OCI-LY7 (cell line): ENCODE measurements around the gene NDUFV1. TPM values are rescaled to one million over a fixed set of nuclear protein-coding genes. Genes with fewer than 3 reads are reported as not detected.

Experiments
- BruUV-seq: library from RNA; stranded (reverse); fragments of 400-500 nt; replicated peaks from 2 replicates; lab custom pipeline; 2021; lab: Mats Ljungman, UMichigan
- CTCF ChIA-PET: fragments of 300-600 bp; sonication (Branson Sonifier 250); formaldehyde crosslinking; loops from one replicate; lab custom pipeline; 2022; ENCODE audit warnings: antibody characterized with exemption; ENCODE audit not compliant: unreplicated experiment; lab: Charles Lee
- POLR2A ChIA-PET: fragments of 300-600 bp; sonication (Branson Sonifier 250); formaldehyde crosslinking; loops from one replicate; lab custom pipeline; 2022; ENCODE audit warnings: antibody characterized with exemption; lab: Charles Lee
- DNase-seq: peaks from one replicate; pipeline ENCODE4 v3.0.0-alpha.2; 2015; ENCODE audit warnings: low spot score
- H2AFZ ChIP-seq: fragments of 200-600 bp; sonication (generic), shearing (Covaris generic); 2 replicates; pipeline ENCODE4 v1.6.1; 2014; ENCODE audit warnings: mild to moderate bottlenecking, antibody characterized with exemption, low read length, moderate library complexity
- H3K27ac ChIP-seq: fragments of 200-600 bp; sonication (generic); 2 replicates; pipeline ENCODE4 v1.5.1; 2014; ENCODE audit warnings: mixed run types, low read depth, mild to moderate bottlenecking, moderate library complexity, low read length, inconsistent platforms; ENCODE audit not compliant: poor library complexity, severe bottlenecking
- H3K36me3 ChIP-seq: fragments of 200-600 bp; sonication (generic); 2 replicates; pipeline ENCODE4 v1.6.1; 2014; ENCODE audit warnings: mild to moderate bottlenecking, antibody characterized with exemption, low read length, moderate library complexity, mixed read lengths; ENCODE audit not compliant: insufficient read depth
- H3K4me1 ChIP-seq: fragments of 200-600 bp; sonication (generic); 2 replicates; pipeline ENCODE4 v1.5.1; 2014; ENCODE audit warnings: mild to moderate bottlenecking, low read length; ENCODE audit not compliant: insufficient read depth, poor library complexity, severe bottlenecking
- H3K4me2 ChIP-seq: fragments of 200-600 bp; sonication (generic); 2 replicates; pipeline ENCODE4 v1.6.1; 2014; ENCODE audit warnings: mild to moderate bottlenecking, low read length
- H3K4me3 ChIP-seq: fragments of 200-600 bp; sonication (generic); 2 replicates; pipeline ENCODE4 v1.5.1; 2014; ENCODE audit warnings: mild to moderate bottlenecking, low read depth, low read length; ENCODE audit not compliant: poor library complexity, severe bottlenecking
- H3K79me2 ChIP-seq: fragments of 200-600 bp; sonication (generic); 2 replicates; pipeline ENCODE4 v1.6.1; 2016; ENCODE audit warnings: low read depth, mild to moderate bottlenecking, low read length, moderate library complexity, mixed read lengths; ENCODE audit not compliant: insufficient read depth
- H3K9me2 ChIP-seq: fragments of 200-600 bp; sonication (generic); 2 replicates; pipeline ENCODE4 v1.6.1; 2016; ENCODE audit warnings: mild to moderate bottlenecking, low read length, mixed read lengths; ENCODE audit not compliant: insufficient read depth
- H3K9me3 ChIP-seq: fragments of 200-600 bp; sonication (generic); 2 replicates; pipeline ENCODE4 v1.6.1; 2014; ENCODE audit warnings: mild to moderate bottlenecking, mixed run types, low read length, mixed read lengths
- H4K20me1 ChIP-seq: fragments of 200-600 bp; sonication (generic); 2 replicates; pipeline ENCODE4 v1.6.1; 2014; ENCODE audit warnings: mild to moderate bottlenecking, antibody characterized with exemption, low read length, moderate library complexity, mixed read lengths; ENCODE audit not compliant: insufficient read depth
- EZH2phosphoT487 ChIP-seq: fragments of 200-600 bp; sonication (generic); IDR thresholded peaks from 2 replicates; pipeline ENCODE4 v1.6.1; 2018; ENCODE audit warnings: low read depth, borderline replicate concordance, mild to moderate bottlenecking, mixed run types, antibody characterized with exemption, low read length, moderate library complexity, mixed read lengths
- intact Hi-C: fragments of 100-400 bp; cut with micrococcal nuclease; formaldehyde crosslinking; loops from one replicate; pipeline ENCODE4 v1.10.0; 2022; ENCODE audit not compliant: unreplicated experiment
- total RNA-seq, 2 experiments: library from RNA; depleted of rRNA in 1 of 2; stranded (reverse); fragments of >200 nt in 1 of 2; shearing (Covaris generic) in 1 of 2; gene quantifications; 2 replicates each; pipeline ENCODE4 v1.2.3, GENCODE V29; 2014 to 2022
- TF ChIP-seq, protein P1 (sequence below): fragments of 200-600 bp; sonication (generic); conservative IDR thresholded peaks from 2 replicates; pipeline ENCODE4 v1.5.1; 2014; ENCODE audit warnings: mild to moderate bottlenecking, antibody characterized with exemption, low read length, moderate library complexity, mixed read lengths

The NDUFV1 gene
- total RNA-seq, 2 experiments from 2014 or later = 283 to 335 TPM

DNA sequence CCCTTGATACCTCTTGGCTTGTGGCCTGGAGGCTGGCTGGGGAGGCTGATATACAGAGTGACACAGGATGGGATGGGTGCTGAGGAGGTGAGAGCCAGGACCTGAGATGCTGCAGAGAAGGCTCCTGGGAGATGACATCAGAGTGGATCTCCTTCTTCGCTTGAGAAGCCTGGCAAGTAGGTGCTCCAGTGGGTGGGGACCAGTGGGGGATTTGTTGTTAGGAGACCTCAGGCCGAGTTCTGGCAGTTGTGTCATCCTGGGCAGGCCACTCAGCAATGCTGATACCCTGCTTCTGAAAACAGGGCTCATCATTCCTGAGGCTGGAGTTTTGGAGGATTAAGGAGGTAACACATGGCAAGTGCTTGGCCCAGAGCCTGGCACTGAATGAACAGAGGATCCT is 1.9 kb upstream of the NDUFV1 start:
- H2AFZ ChIP-seq = no peak overlapping the region
- no peak for DNase-seq
- peaks cover 19% of the 10 kb centered on the region for H3K36me3 ChIP-seq
- intact Hi-C loops = no loop called here
- BruUV-seq = no TSS peak
- peaks cover 42% of the 10 kb centered on the region for H3K4me1 ChIP-seq
- H3K9me3 ChIP-seq = peaks cover 8% of the 10 kb centered on the region; the same call in 1 of the 2 replicates
- H3K4me2 ChIP-seq = no peak overlapping the region
- TF ChIP-seq, protein P1, sequence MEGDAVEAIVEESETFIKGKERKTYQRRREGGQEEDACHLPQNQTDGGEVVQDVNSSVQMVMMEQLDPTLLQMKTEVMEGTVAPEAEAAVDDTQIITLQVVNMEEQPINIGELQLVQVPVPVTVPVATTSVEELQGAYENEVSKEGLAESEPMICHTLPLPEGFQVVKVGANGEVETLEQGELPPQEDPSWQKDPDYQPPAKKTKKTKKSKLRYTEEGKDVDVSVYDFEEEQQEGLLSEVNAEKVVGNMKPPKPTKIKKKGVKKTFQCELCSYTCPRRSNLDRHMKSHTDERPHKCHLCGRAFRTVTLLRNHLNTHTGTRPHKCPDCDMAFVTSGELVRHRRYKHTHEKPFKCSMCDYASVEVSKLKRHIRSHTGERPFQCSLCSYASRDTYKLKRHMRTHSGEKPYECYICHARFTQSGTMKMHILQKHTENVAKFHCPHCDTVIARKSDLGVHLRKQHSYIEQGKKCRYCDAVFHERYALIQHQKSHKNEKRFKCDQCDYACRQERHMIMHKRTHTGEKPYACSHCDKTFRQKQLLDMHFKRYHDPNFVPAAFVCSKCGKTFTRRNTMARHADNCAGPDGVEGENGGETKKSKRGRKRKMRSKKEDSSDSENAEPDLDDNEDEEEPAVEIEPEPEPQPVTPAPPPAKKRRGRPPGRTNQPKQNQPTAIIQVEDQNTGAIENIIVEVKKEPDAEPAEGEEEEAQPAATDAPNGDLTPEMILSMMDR = no peak
- no peak for TF ChIP-seq EZH2phosphoT487
- H3K27ac ChIP-seq = no peak overlapping the region
- ChIA-PET POLR2A (no interaction called here), CTCF (no interaction called here)
- no peaks in the 10 kb centered on the region for H3K9me2 ChIP-seq
- H4K20me1 ChIP-seq = no peaks in the 10 kb centered on the region; the same call in 1 of the 2 replicates
- peaks cover 17% of the 10 kb centered on the region for H3K79me2 ChIP-seq
- no peak overlapping the region for H3K4me3 ChIP-seq

DNA sequence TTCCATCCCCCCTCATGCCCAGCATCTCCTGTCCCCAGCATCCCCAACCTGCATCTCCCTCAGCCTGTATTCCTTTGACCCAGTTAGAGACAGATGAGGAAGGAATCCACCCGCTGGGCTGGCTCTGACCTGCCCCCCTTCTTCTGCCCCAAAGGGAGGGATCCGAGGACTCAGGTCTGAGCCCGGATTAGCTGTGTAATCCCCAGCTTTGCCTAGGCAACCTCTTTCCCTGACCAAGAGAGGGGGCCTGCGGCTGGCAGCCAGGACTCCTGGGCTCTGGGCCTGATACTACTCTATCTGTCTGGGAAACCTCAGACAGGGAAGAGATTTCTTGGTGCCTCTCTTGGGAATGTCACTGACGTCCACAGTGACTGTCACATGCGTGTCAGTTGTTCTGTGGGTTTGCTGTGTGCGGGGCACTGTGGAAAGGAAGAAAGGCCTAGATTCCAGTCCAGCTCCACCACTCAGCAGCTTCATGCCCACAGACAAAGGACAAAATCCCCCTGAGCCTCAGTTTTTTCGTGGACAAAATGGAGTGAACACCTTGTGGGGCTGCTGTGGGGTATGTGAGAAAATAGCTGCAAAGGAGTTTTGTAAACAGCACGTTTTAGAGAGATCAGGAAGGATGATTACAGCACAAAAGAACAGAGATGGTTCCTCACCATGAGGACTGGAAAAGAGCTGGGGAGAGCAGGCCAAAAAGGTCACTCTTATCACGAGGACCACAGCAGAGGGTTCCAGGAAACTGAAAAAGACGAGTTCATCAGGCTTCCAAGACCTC is 1.3 kb upstream of the NDUFV1 start:
- no TSS peak for BruUV-seq
- no peak for DNase-seq
- Histone ChIP-seq H3K4me2 (peak overlapping the region; percentile 99), H3K9me3 (peaks cover 8% of the 10 kb centered on the region; the same call in 1 of the 2 replicates), H3K79me2 (peaks cover 17% of the 10 kb centered on the region), H3K9me2 (no peaks in the 10 kb centered on the region), H4K20me1 (no peaks in the 10 kb centered on the region; the same call in 1 of the 2 replicates), H3K4me1 (peaks cover 36% of the 10 kb centered on the region), H3K4me3 (no peak overlapping the region), H2AFZ (no peak overlapping the region), H3K27ac (no peak overlapping the region), H3K36me3 (peaks cover 24% of the 10 kb centered on the region)
- no peak for TF ChIP-seq EZH2phosphoT487
- TF ChIP-seq, protein P1 = no peak
- POLR2A ChIA-PET = no interaction called here
- intact Hi-C loops = loop anchor here (1.0 to 2.0 kb wide), 2 partner anchors 17 to 23 kb away; partner anchors contain the start of gene GSTP1
- CTCF ChIA-PET = no interaction called here

DNA sequence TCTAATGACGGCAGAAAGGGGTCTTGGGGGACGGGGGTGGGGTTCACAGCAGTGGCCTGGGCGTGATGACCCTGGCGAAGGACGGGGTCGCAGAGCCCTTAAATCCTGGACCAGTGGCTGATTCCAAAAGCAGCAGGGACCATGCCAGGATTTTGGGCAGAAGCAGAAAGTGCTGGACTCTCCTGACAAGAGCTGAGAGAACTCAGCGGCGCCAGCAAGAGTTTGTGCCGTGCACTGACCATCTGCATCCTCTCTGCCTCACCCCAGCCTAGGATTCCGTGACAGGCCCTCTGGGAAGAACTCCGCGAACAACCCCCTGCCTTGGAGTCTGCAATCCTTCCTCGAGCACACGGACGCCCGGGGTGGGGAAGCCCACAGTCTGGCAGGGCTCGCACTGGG is 644 bp upstream of the NDUFV1 start:
- intact Hi-C loops = loop anchor here (1.0 to 2.0 kb wide), 2 partner anchors 18 to 23 kb away; partner anchors contain the start of gene GSTP1
- peaks cover 8% of the 10 kb centered on the region; the same call in 1 of the 2 replicates for H3K9me3 ChIP-seq
- BruUV-seq = no TSS peak
- peaks cover 17% of the 10 kb centered on the region for H3K79me2 ChIP-seq
- H3K4me2 ChIP-seq = peak overlapping the region; percentile 99
- H3K9me2 ChIP-seq = no peaks in the 10 kb centered on the region
- peaks cover 29% of the 10 kb centered on the region for H3K4me1 ChIP-seq
- peak overlapping the region; percentile 61; the same call in 1 of the 2 replicates for H2AFZ ChIP-seq
- TF ChIP-seq, protein P1 = no peak
- TF ChIP-seq EZH2phosphoT487 = no peak
- no peaks in the 10 kb centered on the region; the same call in 1 of the 2 replicates for H4K20me1 ChIP-seq
- H3K27ac ChIP-seq = no peak overlapping the region
- H3K4me3 ChIP-seq = peak overlapping the region; percentile 98
- no peak for DNase-seq
- ChIA-PET POLR2A (no interaction called here), CTCF (no interaction called here)
- H3K36me3 ChIP-seq = peaks cover 31% of the 10 kb centered on the region
